DMS114 treated with DMSO at 0.1 percent for 48 hours (cell line): ENCODE results near the gene SLCO3A1.
"Not testable (repeated sequence)": the region's sequence is repeated elsewhere in the genome, so short reads cannot be mapped to it uniquely, and the experiment has no call there.

Experiments used
- DNase-seq: peaks from one replicate; lab custom pipeline; 2025; ENCODE audit not compliant: unreplicated experiment; lab: John Stamatoyannopoulos, UW

Gene SLCO3A1

DNA sequence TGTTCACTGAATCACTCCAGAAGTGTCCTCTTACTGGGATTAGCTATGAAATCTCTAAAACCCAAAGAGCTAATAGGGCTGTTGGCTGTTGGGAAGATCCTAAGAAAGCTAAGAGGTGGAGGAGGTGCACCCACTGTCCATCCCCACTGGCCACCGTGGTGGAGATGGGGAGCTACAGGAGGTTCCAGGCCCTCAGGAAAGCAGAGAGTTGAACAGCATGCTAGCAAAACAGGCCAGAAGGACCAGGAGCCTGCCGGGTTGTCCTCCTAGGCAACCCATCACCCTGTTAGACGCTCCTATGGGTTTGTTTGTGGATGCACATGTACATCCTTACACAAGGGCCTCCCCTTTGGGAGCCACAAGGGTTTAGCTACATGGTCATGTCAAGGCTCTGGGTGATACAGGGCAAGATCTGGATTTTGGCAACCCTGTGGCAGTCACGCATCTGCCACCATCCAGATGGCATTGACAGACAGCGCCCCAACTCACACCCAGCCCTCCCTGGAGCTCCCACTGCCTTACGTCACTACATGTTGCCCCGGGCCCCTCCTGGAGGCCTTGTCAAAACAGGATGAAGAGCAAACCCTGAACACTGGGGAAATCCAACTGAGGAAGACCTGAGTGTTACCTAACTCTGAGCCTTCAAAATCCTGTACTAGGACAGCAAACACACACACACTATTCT lies 208.1 kb downstream of the SLCO3A1 start:
- DNase-seq: no peak

GRCh38 chr15:92062505-92062904 lies 209.0 kb downstream of the SLCO3A1 start:
- no peak for DNase-seq

DNA sequence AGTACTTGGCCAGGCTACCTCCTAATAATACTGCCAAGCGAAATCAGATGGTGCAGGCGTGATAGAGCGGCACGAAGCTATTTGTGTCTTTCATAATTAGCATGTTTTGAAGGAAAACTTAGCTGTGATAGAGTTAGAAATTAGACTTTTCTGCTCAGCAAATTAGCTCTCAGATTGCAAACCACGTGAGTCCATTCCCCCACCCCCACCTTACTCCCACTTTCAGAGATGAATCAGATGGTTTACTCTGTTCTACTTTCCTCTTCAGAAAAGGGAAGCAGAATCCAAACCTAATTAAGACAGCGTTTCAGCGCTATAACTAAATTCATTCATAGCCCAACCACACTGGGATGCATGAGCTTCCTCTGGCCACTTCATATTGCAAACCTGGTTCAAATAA lies 214.6 kb downstream of the SLCO3A1 start:
- DNase-seq: no peak

- no peak for DNase-seq
Observed at GRCh38 chr15:92069308-92070250, 216.1 kb downstream of the SLCO3A1 start.

GRCh38 chr15:92070251-92070650 lies 216.7 kb downstream of the SLCO3A1 start:
- not testable (repeated sequence) for DNase-seq

DNA sequence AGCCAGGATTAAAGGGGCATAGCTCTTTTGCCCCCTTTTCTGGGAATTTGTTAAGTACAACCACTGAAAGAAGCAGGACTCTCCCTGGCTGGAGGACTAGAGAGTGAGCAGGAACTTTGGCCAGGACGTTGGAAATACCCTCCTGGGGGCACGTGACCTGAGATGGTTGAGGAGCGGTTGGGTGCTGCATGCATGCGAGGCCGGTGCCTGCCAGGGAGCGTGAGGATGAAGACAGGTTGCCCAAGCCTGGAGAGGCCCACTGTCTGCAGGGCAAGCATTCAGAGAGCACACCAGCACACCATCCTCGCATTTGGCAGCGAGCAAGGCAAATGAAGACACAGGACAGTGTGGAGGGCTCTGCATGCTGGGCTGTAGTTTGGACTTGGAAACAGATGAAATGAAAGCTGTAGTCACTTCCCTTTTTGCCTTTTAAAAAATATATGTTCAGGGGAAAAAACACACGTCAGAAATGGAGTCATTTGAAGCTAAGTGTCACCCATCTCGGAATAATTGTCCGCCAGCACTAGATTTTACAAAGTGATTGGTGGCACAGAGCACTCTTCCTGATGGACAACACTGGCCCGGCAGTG lies 217.6 kb downstream of the SLCO3A1 start:
- no peak for DNase-seq

GRCh38 chr15:92073044-92073785 lies 219.7 kb downstream of the SLCO3A1 start:
- no peak for DNase-seq

DNA sequence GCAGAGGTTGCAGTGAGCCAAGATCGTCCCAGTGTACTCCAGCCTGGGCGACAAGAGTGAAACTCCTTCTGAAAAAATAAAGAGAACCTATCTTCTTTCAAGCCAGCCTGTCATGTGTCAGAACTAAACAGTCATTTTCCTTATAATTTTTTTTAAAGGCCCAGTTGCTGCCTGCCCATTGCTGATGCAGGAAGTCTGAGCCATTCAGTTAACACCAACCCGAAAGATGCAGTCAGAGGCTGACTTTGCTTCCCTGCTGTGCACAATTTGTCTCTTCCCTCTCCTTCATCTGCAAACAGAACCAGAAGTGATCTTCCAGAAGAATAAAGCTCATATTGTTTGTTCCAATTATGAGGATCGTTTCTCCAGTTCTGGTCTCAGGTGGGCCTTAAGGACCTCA lies 220.6 kb downstream of the SLCO3A1 start:
- DNase-seq: no peak

- DNase-seq: no peak
Observed at GRCh38 chr15:92074646-92075045, 221.1 kb downstream of the SLCO3A1 start.

DNA sequence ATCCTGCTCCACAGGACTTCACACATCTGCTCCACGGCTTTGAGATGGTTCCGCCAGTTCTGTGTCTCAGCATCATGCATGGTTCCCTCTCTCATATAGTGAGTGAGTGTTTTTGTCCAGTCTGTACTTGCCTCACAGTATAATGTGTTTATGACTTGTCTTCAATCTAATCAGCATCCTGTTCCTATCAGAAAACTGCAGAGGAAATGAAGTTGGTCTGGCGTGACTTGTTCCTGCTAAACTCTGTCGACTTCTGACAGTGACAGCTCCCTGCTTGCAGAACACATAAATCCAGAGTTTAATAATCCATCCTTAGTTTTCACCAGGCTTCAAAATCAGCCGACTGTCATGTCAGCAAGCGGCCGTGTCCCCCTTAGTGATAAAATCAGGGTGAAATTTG lies 222.3 kb downstream of the SLCO3A1 start:
- DNase-seq: no peak

- DNase-seq: no peak
Observed at GRCh38 chr15:92076541-92076940, 223.0 kb downstream of the SLCO3A1 start.

GRCh38 chr15:92077353-92078085 lies 224.0 kb downstream of the SLCO3A1 start:
- peak; percentile 61 for DNase-seq

DNA sequence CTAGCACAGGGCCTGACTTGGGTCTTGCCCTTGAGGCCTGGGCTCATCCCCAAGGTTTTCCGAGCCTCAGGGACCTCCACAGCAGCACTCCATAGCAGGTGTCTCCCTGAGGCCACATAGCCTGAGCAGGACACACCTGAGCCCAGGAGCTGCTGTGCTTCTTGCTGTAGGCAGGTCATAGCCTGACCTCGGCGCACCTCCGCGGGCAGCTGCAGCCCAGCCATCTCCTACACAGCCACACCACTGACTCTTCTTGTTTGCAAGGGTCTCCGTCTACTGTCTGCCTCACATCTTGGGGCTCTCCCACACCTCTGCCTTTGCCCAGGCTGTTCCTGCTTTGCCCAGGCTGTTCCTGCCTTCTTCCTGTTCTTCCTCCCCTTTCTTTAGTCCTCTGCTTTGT lies 224.8 kb downstream of the SLCO3A1 start:
- no peak for DNase-seq

GRCh38 chr15:92079047-92079446 lies 225.5 kb downstream of the SLCO3A1 start:
- DNase-seq: no peak

DNA sequence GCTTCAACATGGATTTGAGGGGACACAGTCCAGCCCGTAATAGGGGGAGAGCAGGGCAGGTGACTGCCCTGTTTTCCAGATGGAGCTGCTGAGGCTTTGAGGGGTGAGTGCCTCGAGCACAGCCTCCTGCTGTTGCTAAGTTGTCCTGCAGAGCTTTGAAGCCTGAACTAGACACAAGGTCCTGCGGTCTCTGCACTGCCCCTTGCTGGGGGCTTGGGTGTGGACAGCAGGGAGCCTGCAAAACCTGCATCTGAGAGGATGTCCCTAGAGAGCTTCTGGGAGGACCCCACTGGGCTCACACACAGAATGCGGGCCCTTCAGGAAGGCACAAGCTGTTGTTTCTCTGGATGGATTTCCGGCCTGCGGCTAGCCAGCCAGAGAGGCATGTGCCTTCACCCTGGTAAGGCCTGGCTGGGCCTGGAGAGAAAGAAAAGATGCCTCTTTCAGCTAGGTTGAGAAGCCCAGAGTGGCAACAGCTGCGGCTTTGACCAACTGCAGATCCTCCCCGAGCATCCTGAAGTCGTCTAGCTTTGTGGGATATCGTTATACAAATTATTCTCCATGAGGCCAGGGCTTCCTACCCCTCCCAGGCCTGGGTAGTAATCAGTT lies 226.2 kb downstream of the SLCO3A1 start:
- no peak for DNase-seq

- DNase-seq: peak; percentile 62
Observed at GRCh38 chr15:92082006-92082843, 228.7 kb downstream of the SLCO3A1 start.

DNA sequence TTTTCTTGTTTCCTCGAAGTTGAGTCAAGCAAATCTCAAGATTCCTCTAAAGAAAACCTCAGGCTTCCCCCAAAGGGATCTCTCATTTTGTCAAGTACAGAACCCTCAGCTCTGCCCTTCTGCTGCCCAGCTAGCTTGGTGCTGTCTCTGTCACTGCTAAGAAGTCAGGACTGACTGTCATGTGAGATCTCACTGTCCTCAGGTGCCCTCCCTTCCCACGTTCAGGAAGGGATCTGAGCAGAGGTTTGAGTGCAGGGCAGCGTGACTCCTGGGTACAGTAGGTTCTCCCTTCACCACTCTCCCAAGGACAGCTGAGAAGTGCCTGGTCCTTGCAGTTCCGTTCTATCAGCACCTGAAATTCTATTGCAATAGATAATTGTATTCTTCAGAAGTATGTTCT lies 229.7 kb downstream of the SLCO3A1 start:
- DNase-seq: no peak

DNA sequence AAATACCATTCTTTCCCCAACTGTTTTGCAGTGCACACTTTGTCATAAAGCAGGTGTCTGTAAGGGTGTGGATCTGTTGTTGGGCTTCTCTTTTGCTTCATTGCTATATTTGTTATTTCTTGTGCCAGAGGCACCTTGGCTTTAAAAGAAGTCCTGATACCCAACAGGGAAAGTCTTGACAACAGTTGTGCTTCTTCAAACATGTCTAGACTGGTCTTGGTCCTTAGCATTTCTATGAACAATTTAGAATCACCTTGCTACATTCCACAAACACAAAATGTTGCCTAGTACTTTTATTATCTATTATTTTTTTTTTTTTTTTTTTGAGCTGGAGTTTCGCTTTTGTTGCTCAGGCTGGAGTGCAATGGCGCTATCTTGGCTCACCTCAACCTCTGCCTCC lies 233.7 kb downstream of the SLCO3A1 start:
- DNase-seq: no peak

- DNase-seq: no peak
Observed at GRCh38 chr15:92091155-92091734, 237.7 kb downstream of the SLCO3A1 start.
